WTC11 (cell line): Measurements from ENCODE around the gene TRAPPC2B. TPM values are rescaled to one million over a fixed set of nuclear protein-coding genes. Genes with fewer than 3 reads are reported as not detected.

Source experiments
- ATAC-seq: fragments of 200-7000 bp; cut with Tn5 transposase; 2 replicates; pipeline ENCODE4 v1.10.0; 2021; ENCODE audit warnings: mild to moderate bottlenecking, moderate library complexity
- Bru-seq: library from RNA; stranded (reverse); fragments of 400-500 nt; gene quantifications from one replicate; lab custom pipeline; 2021; lab: Mats Ljungman, UMichigan
- CTCF ChIA-PET: fragments of 300-600 bp; sonication (Branson Sonifier 250); formaldehyde crosslinking; loops from one replicate; lab custom pipeline; 2021; ENCODE audit warnings: antibody characterized with exemption; lab: Charles Lee
- POLR2A ChIA-PET: fragments of 350-600 bp; sonication (Branson Sonifier 250); formaldehyde crosslinking; loops from one replicate; lab custom pipeline; 2021; ENCODE audit warnings: antibody characterized with exemption; lab: Charles Lee
- DNase-seq: peaks from one replicate; pipeline ENCODE4 v3.0.0; 2021; ENCODE audit warnings: low spot score
- H3K27ac Mint-ChIP-seq: 2 replicates; pipeline ENCODE4 v1.8.0; 2021; ENCODE audit warnings: mixed read lengths
- H3K27me3 Mint-ChIP-seq: 2 replicates; pipeline ENCODE4 v1.8.0; 2021; ENCODE audit warnings: low read depth, mild to moderate bottlenecking, moderate library complexity, mixed read lengths
- H3K36me3 Mint-ChIP-seq: 2 replicates; pipeline ENCODE4 v1.8.0; 2021; ENCODE audit warnings: mixed read lengths
- H3K4me1 Mint-ChIP-seq: 2 replicates; pipeline ENCODE4 v1.8.0; 2022; ENCODE audit warnings: mixed read lengths
- H3K4me3 Mint-ChIP-seq: 2 replicates; pipeline ENCODE4 v1.8.0; 2021; ENCODE audit warnings: mild to moderate bottlenecking, moderate library complexity, mixed read lengths
- H3K9me3 Mint-ChIP-seq: 2 replicates; pipeline ENCODE4 v1.8.0; 2021; ENCODE audit warnings: mixed read lengths
- AR ChIP-seq: fragments of 250-450 bp; sonication (Bioruptor Pico); IDR thresholded peaks from 2 replicates; pipeline ENCODE4 v1.9.0; 2021; ENCODE audit warnings: mild to moderate bottlenecking
- ATF2 ChIP-seq: sonication (generic); formaldehyde crosslinking; IDR thresholded peaks from 2 replicates; pipeline ENCODE4 v1.8.1; 2022; ENCODE audit warnings: low read depth, missing genetic modification reagents, borderline replicate concordance
- ATF6 ChIP-seq: sonication (generic); formaldehyde crosslinking; IDR thresholded peaks from 2 replicates; pipeline ENCODE4 v1.8.1; 2023; ENCODE audit warnings: mild to moderate bottlenecking, missing genetic modification reagents
- CBFB ChIP-seq: sonication (generic); formaldehyde crosslinking; IDR thresholded peaks from 2 replicates; pipeline ENCODE4 v1.8.1; 2022; ENCODE audit warnings: mild to moderate bottlenecking, low read depth, missing genetic modification reagents
- CDX4 ChIP-seq: fragments of 250-450 bp; sonication (Bioruptor Pico); IDR thresholded peaks from 2 replicates; pipeline ENCODE4 v1.9.0; 2021; ENCODE audit warnings: moderate library complexity, mild to moderate bottlenecking, inconsistent platforms, borderline replicate concordance
- CREB1 ChIP-seq: sonication (generic); formaldehyde crosslinking; IDR thresholded peaks from 2 replicates; pipeline ENCODE4 v1.8.0; 2023; ENCODE audit warnings: mild to moderate bottlenecking, missing genetic modification reagents
- ELF4 ChIP-seq: sonication (generic); formaldehyde crosslinking; IDR thresholded peaks from 2 replicates; pipeline ENCODE4 v1.8.1; 2022; ENCODE audit warnings: low read depth, mild to moderate bottlenecking, moderate library complexity, missing genetic modification reagents
- GABPB1 ChIP-seq: sonication (generic); formaldehyde crosslinking; IDR thresholded peaks from 2 replicates; pipeline ENCODE4 v1.8.1; 2023; ENCODE audit warnings: mild to moderate bottlenecking, missing genetic modification reagents
- GRHL2 ChIP-seq: fragments of 250-450 bp; sonication (Bioruptor Pico); IDR thresholded peaks from 2 replicates; pipeline ENCODE4 v1.8.0; 2022; ENCODE audit warnings: mild to moderate bottlenecking, moderate library complexity; ENCODE audit not compliant: insufficient replicate concordance, severe bottlenecking
- MXD4 ChIP-seq: fragments of 250-450 bp; sonication (Bioruptor Pico); IDR thresholded peaks from 2 replicates; pipeline ENCODE4 v1.8.0; 2021; ENCODE audit warnings: mild to moderate bottlenecking, moderate library complexity, borderline replicate concordance
- NFYB ChIP-seq: sonication (generic); formaldehyde crosslinking; conservative IDR thresholded peaks from 2 replicates; pipeline ENCODE4 v1.8.0; 2022; ENCODE audit warnings: low read depth, missing genetic modification reagents
- PRDM15 ChIP-seq: sonication (generic); formaldehyde crosslinking; IDR thresholded peaks from 2 replicates; pipeline ENCODE4 v1.8.0; 2022; ENCODE audit warnings: missing genetic modification reagents
- SP1 ChIP-seq: sonication (generic); formaldehyde crosslinking; conservative IDR thresholded peaks from 2 replicates; pipeline ENCODE4 v1.8.1; 2022; ENCODE audit warnings: missing genetic modification reagents
- TP53 ChIP-seq: sonication (generic); formaldehyde crosslinking; IDR thresholded peaks from 2 replicates; pipeline ENCODE4 v1.8.1; 2023; ENCODE audit warnings: mild to moderate bottlenecking, missing genetic modification reagents
- USF1 ChIP-seq: sonication (generic); formaldehyde crosslinking; IDR thresholded peaks from 2 replicates; pipeline ENCODE4 v1.8.0; 2022; ENCODE audit warnings: mild to moderate bottlenecking, missing genetic modification reagents
- USF2 ChIP-seq: sonication (generic); formaldehyde crosslinking; IDR thresholded peaks from 2 replicates; pipeline ENCODE4 v1.8.1; 2023; ENCODE audit warnings: mild to moderate bottlenecking, missing genetic modification reagents, moderate library complexity
- ZBTB43 ChIP-seq: sonication (generic); formaldehyde crosslinking; IDR thresholded peaks from 2 replicates; pipeline ENCODE4 v1.8.1; 2023; ENCODE audit warnings: mild to moderate bottlenecking, missing genetic modification reagents
- ZMAT4 ChIP-seq: fragments of 250-450 bp; sonication (Bioruptor Pico); IDR thresholded peaks from 2 replicates; pipeline ENCODE4 v1.9.0; 2021; ENCODE audit warnings: mild to moderate bottlenecking
- ZNF219 ChIP-seq: sonication (generic); formaldehyde crosslinking; IDR thresholded peaks from 2 replicates; pipeline ENCODE4 v1.8.0; 2023; ENCODE audit warnings: missing genetic modification reagents, mild to moderate bottlenecking, borderline replicate concordance
- long read RNA-seq, 3 experiments: library from RNA in 1 of 3; library from capped mRNA in 1 of 3; library from polyadenylated mRNA in 1 of 3; unstranded in 2 of 3; stranded (forward) in 1 of 3; transcript quantifications; one replicate each; pipeline ENCODE4 v2.0.0, GENCODE V29; 2021
- total RNA-seq: library from RNA; stranded (reverse); gene quantifications from 3 replicates; pipeline ENCODE4 v1.2.3, GENCODE V29; 2021

Gene TRAPPC2B
- total RNA-seq (10.5 to 11.7 TPM (median 10.5 TPM) in 3 replicates), Bru-seq, nascent RNA (percentile 83 among the genes with signal in this experiment)
- long read RNA-seq, experiment 1, transcript TRAPPC2B-201 (2 exons, 732 nt) = major isoform, 22 of 25 reads
- long read RNA-seq, experiment 1, partial matches to known transcripts = 0 of 25 reads
- long read RNA-seq, experiment 1, other reads (novel, unspliced or antisense) = 0 of 25 reads
- long read RNA-seq, experiment 2, transcript TRAPPC2B-201 (2 exons, 732 nt) = major isoform, 18 of 19 reads
- long read RNA-seq, experiment 2, partial matches to known transcripts = 0 of 19 reads
- long read RNA-seq, experiment 2, other reads (novel, unspliced or antisense) = 0 of 19 reads
- long read RNA-seq, experiment 3, partial matches to known transcripts = 0 of 3 reads
- long read RNA-seq, experiment 3, other reads (novel, unspliced or antisense) = 0 of 3 reads

GRCh38 chr19:57362997-57363687 lies at the start of gene TRAPPC2B, which contains the start of gene ZNF547:
TSS of gene TRAPPC2B (plus strand) at chr19:57363551. CDS start at chr19:57364834, 1,283 bp downstream.
TSS of gene ZNF547 (plus strand) at chr19:57363551. CDS start at chr19:57368556, 5,005 bp downstream.
- peak; percentile 99 for DNase-seq
- Mint-ChIP-seq H3K4me3 (peak within 1 kb of the TSS; percentile 96), H3K36me3 (peaks cover 3% of the 10 kb centered on the region; the same call in 1 of the 2 replicates), H3K27ac (peak within 1 kb of the TSS; percentile 99), H3K27me3 (no peaks in the 10 kb centered on the region), H3K9me3 (no peaks in the 10 kb centered on the region), H3K4me1 (peaks cover 10% of the 10 kb centered on the region)
- CTCF ChIA-PET = interaction anchor here (0.9 to 1.4 kb wide), 2 partner anchors 12 to 26 kb away, joined by 3 to 7 read pairs; partner anchors contain the start of genes ZNF304 and ZNF548
- POLR2A ChIA-PET = interaction anchor here (0.7 kb wide), 1 partner anchor 26 kb away, joined by 3 read pairs; the partner anchor contains the start of gene ZNF548
- peak; percentile 99 for ATAC-seq
- TF ChIP-seq ATF2 (no peak), ZMAT4 (no peak), MXD4 (CRISPR knock-in tag) (no peak), AR (CRISPR knock-in tag) (no peak), USF1 (CRISPR knock-in tag) (0 out of 2 replicates have a peak, but pooled peaks have one; percentile 22), GRHL2 (no peak), GABPB1 (CRISPR knock-in tag) (peak; percentile 81), TP53 (CRISPR knock-in tag) (no peak), CREB1 (peak; percentile 69; the same call in 1 of the 2 replicates), ELF4 (CRISPR knock-in tag) (no peak), PRDM15 (peak; percentile 87), SP1 (CRISPR knock-in tag) (peak; percentile 89), ZBTB43 (CRISPR knock-in tag) (no peak), ATF6 (no peak), USF2 (CRISPR knock-in tag) (peak; percentile 56), CBFB (CRISPR knock-in tag) (no peak), CDX4 (CRISPR knock-in tag) (no peak), ZNF219 (no peak), NFYB (peak; percentile 76)
